HCT116 (cell line): ENCODE results near the gene SLFN14. TPM values are rescaled to one million over a fixed set of nuclear protein-coding genes. Genes with fewer than 3 reads are reported as not detected.

Experiments
- ATAC-seq: fragments of 200-7000 bp; cut with Tn5 transposase; 2 replicates; pipeline ENCODE4 v1.9.1; 2020; ENCODE audit warnings: mild to moderate bottlenecking, moderate library complexity
- BruUV-seq: library from RNA; stranded (reverse); fragments of 400-500 nt; replicated peaks from 2 replicates; lab custom pipeline; 2021; lab: Mats Ljungman, UMichigan
- CTCF ChIA-PET: fragments of 300-600 bp; sonication (Branson Sonifier 250); formaldehyde crosslinking; loops from one replicate; lab custom pipeline; 2021; ENCODE audit warnings: antibody characterized with exemption; lab: Charles Lee
- POLR2A ChIA-PET: fragments of 300-600, 350-600 bp; sonication (Branson Sonifier 250); formaldehyde crosslinking; loops from one replicate; lab custom pipeline; 2021; ENCODE audit warnings: antibody characterized with exemption; lab: Charles Lee
- RAD21 ChIA-PET, 2 experiments: fragments of 300-600 bp; sonication (Branson Sonifier 250); formaldehyde crosslinking; loops; one replicate each; lab custom pipeline; 2023; ENCODE audit warnings: low total read pairs in 2 of 2; ENCODE audit not compliant: uncharacterized antibody in 2 of 2, unreplicated experiment in 2 of 2, low non-redundant PET in 1 of 2; lab: Charles Lee
- DNase-seq: peaks from one replicate; pipeline ENCODE4 v3.0.0-alpha.2; 2010; ENCODE audit warnings: low read depth, low spot score
- H2AFZ ChIP-seq: fragments of 200-600 bp; shearing (Covaris generic), sonication (generic); 2 replicates; pipeline ENCODE4 v1.6.1; 2017; ENCODE audit warnings: low read depth, mixed run types, mixed read lengths, antibody characterized with exemption, low read length; ENCODE audit not compliant: poor library complexity, severe bottlenecking
- H3K27ac ChIP-seq: 2 replicates; pipeline ENCODE4 v1.5.1; 2012; ENCODE audit warnings: low read depth, low read length
- H3K27me3 ChIP-seq: fragments of 200-600 bp; sonication (generic); 2 replicates; pipeline ENCODE4 v1.6.1; 2016; ENCODE audit warnings: mixed run types, low read length, mixed read lengths; ENCODE audit not compliant: insufficient read depth
- H3K36me3 ChIP-seq, 2 experiments: fragments of 200-500 bp in 1 of 2; fragments of 200-600 bp in 1 of 2; sonication (Bioruptor generic) in 1 of 2; sonication (generic) in 1 of 2; 2 replicates each; pipeline versions ENCODE4 v1.5.1 to v1.6.1; 2014 to 2016; ENCODE audit warnings: low read length in 2 of 2, inconsistent platforms in 1 of 2, mixed read lengths in 1 of 2, mixed run types in 1 of 2; ENCODE audit not compliant: insufficient read depth in 2 of 2, control insufficient read depth in 1 of 2
- H3K4me1 ChIP-seq, 2 experiments: fragments of 200-600 bp in 1 of 2; sonication (generic) in 1 of 2; 2 replicates each; pipeline versions ENCODE4 v1.5.1 to v1.6.1; 2012 to 2017; ENCODE audit warnings: low read length in 2 of 2, inconsistent platforms in 1 of 2, mild to moderate bottlenecking in 1 of 2, mixed read lengths in 1 of 2, mixed run types in 1 of 2, moderate library complexity in 1 of 2; ENCODE audit not compliant: insufficient read depth in 2 of 2, control insufficient read depth in 1 of 2
- H3K4me2 ChIP-seq: fragments of 200-600 bp; sonication (generic); 2 replicates; pipeline ENCODE4 v1.6.1; 2017; ENCODE audit warnings: mixed run types, low read length, mixed read lengths
- H3K4me3 ChIP-seq, 2 experiments: fragments of 200-600 bp in 1 of 2; sonication (generic) in 1 of 2; replicated peaks in 1 of 2; 2 replicates each; pipeline ENCODE4 v1.5.1; 2011 to 2016; ENCODE audit warnings: low read length in 2 of 2, control low read depth in 1 of 2, low read depth in 1 of 2, mild to moderate bottlenecking in 1 of 2, mixed read lengths in 1 of 2, mixed run types in 1 of 2
- H3K79me2 ChIP-seq: fragments of 200-600 bp; sonication (generic); 2 replicates; pipeline ENCODE4 v1.6.1; 2017; ENCODE audit warnings: mild to moderate bottlenecking, mixed run types, low read length, moderate library complexity, mixed read lengths; ENCODE audit not compliant: insufficient read depth
- H3K9ac ChIP-seq: fragments of 200-600 bp; sonication (generic); 2 replicates; pipeline ENCODE4 v1.6.1; 2016; ENCODE audit warnings: low read length, mixed read lengths
- H3K9me2 ChIP-seq: fragments of 200-600 bp; sonication (generic), shearing (Covaris generic); 2 replicates; pipeline ENCODE4 v1.6.1; 2017; ENCODE audit warnings: mixed run types, mild to moderate bottlenecking, moderate library complexity; ENCODE audit not compliant: insufficient read depth
- H3K9me3 ChIP-seq, 2 experiments: fragments of 200-500 bp in 1 of 2; fragments of 200-600 bp in 1 of 2; sonication (Bioruptor generic) in 1 of 2; sonication (generic) in 1 of 2; 2 replicates each; pipeline ENCODE4 v1.6.1; 2014 to 2017; ENCODE audit warnings: low read length in 2 of 2, mixed read lengths in 2 of 2, inconsistent platforms in 1 of 2, low read depth in 1 of 2, mild to moderate bottlenecking in 1 of 2, mixed run types in 1 of 2, moderate library complexity in 1 of 2; ENCODE audit not compliant: control insufficient read depth in 1 of 2, insufficient read depth in 1 of 2
- H4K20me1 ChIP-seq: fragments of 200-600 bp; sonication (generic), shearing (Covaris generic); 2 replicates; pipeline ENCODE4 v1.6.1; 2017; ENCODE audit warnings: mixed run types, mild to moderate bottlenecking, moderate library complexity; ENCODE audit not compliant: insufficient read depth
- ATF3 ChIP-seq: IDR thresholded peaks from 2 replicates; pipeline ENCODE4 v1.6.1; 2012
- CBX3 ChIP-seq: IDR thresholded peaks from 2 replicates; pipeline ENCODE4 v1.6.1; 2012; ENCODE audit warnings: low read depth
- CEBPB ChIP-seq: IDR thresholded peaks from 2 replicates; pipeline ENCODE4 v1.6.1; 2012; ENCODE audit warnings: low read depth
- CTCF ChIP-seq, 3 experiments: fragments of 200-600 bp in 1 of 3; sonication (generic) in 1 of 3; IDR thresholded peaks in 2 of 3; conservative IDR thresholded peaks in 1 of 3; 2 replicates each; pipeline ENCODE4 v1.5.1; 2012 to 2017; ENCODE audit warnings: low read depth in 2 of 3, low read length in 2 of 3, antibody characterized with exemption in 1 of 3, borderline replicate concordance in 1 of 3, control low read depth in 1 of 3, mild to moderate bottlenecking in 1 of 3, mixed read lengths in 1 of 3, mixed run types in 1 of 3, moderate library complexity in 1 of 3; ENCODE audit not compliant: insufficient read depth in 1 of 3
- EGR1 ChIP-seq: IDR thresholded peaks from 2 replicates; pipeline ENCODE4 v1.6.1; 2012; ENCODE audit warnings: low read depth
- ELF1 ChIP-seq: IDR thresholded peaks from 2 replicates; pipeline ENCODE4 v1.6.1; 2012; ENCODE audit warnings: low read depth, borderline replicate concordance
- EZH2 ChIP-seq: fragments of 200-600 bp; sonication (generic); IDR thresholded peaks from 2 replicates; pipeline ENCODE4 v1.6.1; 2017; ENCODE audit warnings: antibody characterized with exemption, mixed run types
- EZH2phosphoT487 ChIP-seq: fragments of 200-600 bp; IDR thresholded peaks from 2 replicates; pipeline ENCODE4 v1.6.1; 2018; ENCODE audit warnings: antibody characterized with exemption, borderline replicate concordance
- JUND ChIP-seq: IDR thresholded peaks from 2 replicates; pipeline ENCODE4 v1.6.1; 2012
- POLR2A ChIP-seq: IDR thresholded peaks from 2 replicates; pipeline ENCODE4 v1.7.0; 2011; ENCODE audit warnings: borderline replicate concordance; ENCODE audit not compliant: insufficient read depth, insufficient read length; ENCODE audit errors: extremely low read depth
- POLR2AphosphoS5 ChIP-seq: IDR thresholded peaks from 2 replicates; pipeline ENCODE4 v1.6.1; 2011; ENCODE audit warnings: mild to moderate bottlenecking, low read depth, low read length, moderate library complexity
- REST ChIP-seq: IDR thresholded peaks from 2 replicates; pipeline ENCODE4 v1.6.1; 2012; ENCODE audit warnings: low read depth
- SIN3A ChIP-seq: IDR thresholded peaks from 2 replicates; pipeline ENCODE4 v1.6.1; 2012; ENCODE audit warnings: low read depth
- SP1 ChIP-seq: IDR thresholded peaks from 2 replicates; pipeline ENCODE4 v1.6.1; 2012; ENCODE audit warnings: low read depth
- SRF ChIP-seq: IDR thresholded peaks from 2 replicates; pipeline ENCODE4 v1.6.1; 2012; ENCODE audit warnings: low read depth
- TCF7L2 ChIP-seq: IDR thresholded peaks from 2 replicates; pipeline ENCODE4 v1.7.0; 2011; ENCODE audit warnings: borderline replicate concordance, inconsistent platforms; ENCODE audit not compliant: insufficient read depth, insufficient read length; ENCODE audit errors: extremely low read depth
- ZBTB33 ChIP-seq: IDR thresholded peaks from 2 replicates; pipeline ENCODE4 v1.6.1; 2011; ENCODE audit warnings: mild to moderate bottlenecking, low read length, moderate library complexity; ENCODE audit not compliant: insufficient replicate concordance; ENCODE audit errors: extremely low read depth
- ZFX ChIP-seq: fragments of 450-650 bp; IDR thresholded peaks from 2 replicates; pipeline ENCODE4 v1.6.1; 2017
- intact Hi-C: fragments of 100-400 bp; cut with micrococcal nuclease; formaldehyde crosslinking; loops from 2 replicates; pipeline ENCODE4 v1.10.0; 2022
- total RNA-seq: library from RNA; stranded (reverse); gene quantifications from one replicate; pipeline ENCODE4 v1.2.1, GENCODE V29; 2021; ENCODE audit not compliant: unreplicated experiment

Gene SLFN14
- total RNA-seq, 1 experiment from 2014 or later: not detected

GRCh38 chr17:35587074-35587961, 26.7 kb upstream of the SLFN14 start, which contains the start of gene AP2B1:
TSS of gene AP2B1 (plus strand) at chr17:35587322. CDS start at chr17:35594031, 6,709 bp downstream.
- H3K27ac ChIP-seq: peak within 1 kb of the TSS; percentile 88
- H2AFZ ChIP-seq: peak within 1 kb of the TSS; percentile 64
- H3K9me3 ChIP-seq: no peaks in the 10 kb centered on the region
- POLR2A ChIA-PET: interaction anchor here (1.5 kb wide), 1 partner anchor 9 kb away, joined by 21 read pairs; the partner anchor contains the start of gene PEX12
- DNase-seq (peak; percentile 95), ATAC-seq (peak; percentile 88)
- H3K79me2 ChIP-seq: peaks cover 52% of the 10 kb centered on the region
- RAD21 ChIA-PET: no interaction called here
- no peaks in the 10 kb centered on the region for H3K36me3 ChIP-seq
- intact Hi-C loops: no loop called here
- peaks cover 17 to 22% of the 10 kb centered on the region in 2 experiments for H3K4me1 ChIP-seq
- TSS peak; percentile 79 for BruUV-seq
- H3K9ac ChIP-seq: peak within 1 kb of the TSS; percentile 96
- H3K4me3 ChIP-seq: peak within 1 kb of the TSS; percentile 82 to 95
- H3K4me2 ChIP-seq: peak within 1 kb of the TSS; percentile 82
- no peaks in the 10 kb centered on the region for H3K27me3 ChIP-seq
- H4K20me1 ChIP-seq: 0 out of 2 replicates have a peak, but pooled peaks cover 3% of the 10 kb centered on the region
- CTCF ChIA-PET: interaction anchor here (1.1 to 1.3 kb wide), 2 partner anchors 9 to 177 kb away, joined by 5 to 6 read pairs; partner anchors contain the start of gene PEX12
- H3K9me2 ChIP-seq: no peaks in the 10 kb centered on the region
- TF ChIP-seq EGR1: peak; percentile 92
- TF ChIP-seq JUND: no peak
- peak; percentile 56; the same call in 1 of the 2 replicates for TF ChIP-seq ELF1
- TF ChIP-seq REST: no peak
- no peak for TF ChIP-seq CBX3
- peak; percentile 88 for TF ChIP-seq POLR2AphosphoS5
- no peak for TF ChIP-seq EZH2phosphoT487
- peak; percentile 90 for TF ChIP-seq POLR2A
- peak; percentile 95 for TF ChIP-seq SRF
- TF ChIP-seq EZH2: no peak
- TF ChIP-seq ZBTB33: no peak
- TF ChIP-seq TCF7L2: peak; percentile 86
- TF ChIP-seq SP1: peak; percentile 76; the same call in 1 of the 2 replicates
- no peak for TF ChIP-seq CTCF (IDR thresholded peaks at IDR 0.05 in 2 of 3, conservative IDR thresholded peaks at IDR 0.05 in 1 of 3; ENCODE audit: borderline replicate concordance in 1 of 3, insufficient read depth in 1 of 3, low read depth in 2 of 3, low read length in 2 of 3)
- TF ChIP-seq ZFX: peak; percentile 9; the same call in 1 of the 2 replicates
- peak; percentile 57; the same call in 1 of the 2 replicates for TF ChIP-seq SIN3A
- TF ChIP-seq CEBPB: peak; percentile 6
- TF ChIP-seq ATF3: no peak
